Fibroblast of lung (primary cell): ENCODE data around the gene RPS6KA2.

ENCODE experiments used
- EZH2 ChIP-seq: IDR thresholded peaks from 2 replicates; pipeline ENCODE4 v1.5.1; 2012; ENCODE audit warnings: low read length, control low read depth, mild to moderate bottlenecking; ENCODE audit errors: missing control alignments
- TF ChIP-seq, protein P1 (sequence below), 2 donors: IDR thresholded peaks in 1 of 2; conservative IDR thresholded peaks in 1 of 2; 1 replicate in 1 of 2; 2 replicates in 1 of 2; pipeline ENCODE4 v1.5.1; 2011 to 2012; ENCODE audit warnings: low read length in 2 of 2, control low read depth in 1 of 2, inconsistent platforms in 1 of 2, low read depth in 1 of 2, mild to moderate bottlenecking in 1 of 2

DNA sequence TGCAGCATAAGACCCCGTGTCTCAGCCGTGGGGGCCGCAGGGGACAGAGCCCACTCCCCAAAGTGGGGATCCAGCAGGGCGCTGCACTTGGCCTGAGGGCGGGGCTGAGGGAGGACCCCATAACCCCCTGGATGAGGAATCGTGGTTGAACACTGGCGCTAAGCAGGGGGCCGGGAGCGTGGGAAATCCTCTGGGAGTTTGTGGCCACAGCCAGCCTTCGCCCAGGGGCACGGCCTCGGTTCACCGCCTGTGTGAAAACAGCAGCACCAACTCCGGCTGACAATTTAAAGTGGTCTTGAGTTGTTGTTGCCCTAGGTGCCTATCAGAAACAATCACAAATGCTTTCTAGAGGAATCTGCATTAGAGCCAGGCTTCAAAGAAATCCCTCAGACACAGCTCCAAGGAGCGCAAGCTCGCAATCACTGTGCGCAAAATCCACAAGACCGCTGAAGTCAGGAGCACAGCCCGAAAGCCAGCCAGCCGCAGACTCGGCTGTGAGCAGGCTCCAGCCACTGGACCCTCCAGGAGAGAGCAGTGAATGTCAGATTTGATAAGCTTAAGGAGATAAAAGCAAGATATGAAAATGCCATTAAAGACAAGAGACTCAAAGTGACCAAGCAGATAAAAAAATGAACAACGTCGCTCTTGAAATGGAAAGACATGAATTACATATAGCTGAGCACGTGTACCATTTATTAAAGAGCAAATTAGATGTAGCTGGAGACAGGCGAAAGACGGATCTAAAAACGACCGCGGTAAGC lies 10.9 kb upstream of the RPS6KA2 start:
- TF ChIP-seq, protein P1, sequence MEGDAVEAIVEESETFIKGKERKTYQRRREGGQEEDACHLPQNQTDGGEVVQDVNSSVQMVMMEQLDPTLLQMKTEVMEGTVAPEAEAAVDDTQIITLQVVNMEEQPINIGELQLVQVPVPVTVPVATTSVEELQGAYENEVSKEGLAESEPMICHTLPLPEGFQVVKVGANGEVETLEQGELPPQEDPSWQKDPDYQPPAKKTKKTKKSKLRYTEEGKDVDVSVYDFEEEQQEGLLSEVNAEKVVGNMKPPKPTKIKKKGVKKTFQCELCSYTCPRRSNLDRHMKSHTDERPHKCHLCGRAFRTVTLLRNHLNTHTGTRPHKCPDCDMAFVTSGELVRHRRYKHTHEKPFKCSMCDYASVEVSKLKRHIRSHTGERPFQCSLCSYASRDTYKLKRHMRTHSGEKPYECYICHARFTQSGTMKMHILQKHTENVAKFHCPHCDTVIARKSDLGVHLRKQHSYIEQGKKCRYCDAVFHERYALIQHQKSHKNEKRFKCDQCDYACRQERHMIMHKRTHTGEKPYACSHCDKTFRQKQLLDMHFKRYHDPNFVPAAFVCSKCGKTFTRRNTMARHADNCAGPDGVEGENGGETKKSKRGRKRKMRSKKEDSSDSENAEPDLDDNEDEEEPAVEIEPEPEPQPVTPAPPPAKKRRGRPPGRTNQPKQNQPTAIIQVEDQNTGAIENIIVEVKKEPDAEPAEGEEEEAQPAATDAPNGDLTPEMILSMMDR (conservative IDR thresholded peaks at IDR 0.05 in 1 of 2, IDR thresholded peaks at IDR 0.05 in 1 of 2; ENCODE audit: low read depth in 1 of 2, low read length in 2 of 2) = no peak
- TF ChIP-seq EZH2 = no peak
